Measurements from ENCODE around the gene TDRD12.
A peak's percentile ranks its signal among the peaks of the same experiment; 100 is the strongest.
"Not testable (repeated sequence)": the region's sequence is repeated elsewhere in the genome, so short reads cannot be mapped to it uniquely, and the experiment has no call there.

TDRD12 gene

GRCh38 chr19:32750441-32751055, 31.0 kb downstream of the TDRD12 start:
- no peak for DNase-seq

DNA sequence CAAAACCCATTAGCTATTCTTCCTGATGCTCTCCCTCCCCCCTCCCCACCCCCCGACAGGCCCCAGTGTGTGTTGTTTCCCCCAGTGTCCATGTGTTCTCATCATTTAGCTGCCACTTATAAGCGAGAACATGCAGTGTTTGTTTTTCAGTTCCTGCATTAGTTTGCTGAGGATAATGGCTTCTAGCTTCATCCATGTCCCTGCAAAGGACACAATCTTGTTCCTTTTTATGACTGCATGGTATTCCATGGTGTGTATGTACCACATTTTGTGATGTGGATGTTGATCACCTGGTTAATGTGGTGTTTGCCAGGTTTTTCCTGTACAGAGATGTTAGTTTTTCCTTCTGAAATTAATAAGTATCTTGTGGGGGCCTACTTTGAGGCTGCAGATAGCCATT, 31.5 kb downstream of the TDRD12 start:
- no peak for DNase-seq

DNA sequence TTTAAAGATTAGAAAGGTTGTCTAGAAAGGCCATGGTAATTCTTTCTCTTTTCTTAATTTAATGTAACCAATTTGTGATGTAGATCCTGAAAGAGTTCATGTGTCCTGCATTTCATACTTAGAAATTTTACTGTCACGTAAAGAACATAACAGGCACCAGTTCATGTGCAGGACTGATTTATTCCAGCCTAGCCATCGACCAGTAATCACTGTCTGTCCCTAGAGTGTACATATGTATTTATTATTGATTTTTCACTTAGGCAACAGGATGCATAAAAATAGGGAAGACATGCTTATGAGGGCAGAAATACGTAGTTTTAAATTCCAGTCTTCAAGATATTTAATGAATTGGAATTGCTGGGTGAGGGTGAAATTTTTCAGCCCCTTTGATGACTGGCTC, 37.6 kb downstream of the TDRD12 start:
- DNase-seq, result no peak

DNA sequence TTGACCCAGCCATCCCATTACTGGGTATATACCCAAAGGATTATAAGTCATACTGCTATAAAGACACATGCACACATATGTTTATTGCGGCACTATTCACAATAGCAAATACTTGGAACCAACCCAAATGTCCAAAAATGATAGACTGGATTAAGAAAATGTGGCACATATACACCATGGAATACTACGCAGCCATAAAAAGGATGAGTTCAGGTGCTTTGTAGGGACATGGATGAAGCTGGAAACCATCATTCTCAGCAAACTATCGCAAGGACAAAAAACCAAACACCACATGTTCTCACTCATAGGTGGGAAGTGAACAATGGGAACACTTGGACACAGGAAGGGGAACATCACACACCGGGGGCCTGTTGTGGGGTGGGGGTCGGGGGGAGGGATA, 45.8 kb downstream of the TDRD12 start:
- not testable (repeated sequence) for DNase-seq

- DNase-seq, result no peak
These were observed 48.5 kb downstream of the TDRD12 start for GRCh38 chr19:32767951-32768679.

GRCh38 chr19:32771596-32771995, 52.0 kb downstream of the TDRD12 start:
- no peak for DNase-seq

GRCh38 chr19:32773126-32773525, 53.6 kb downstream of the TDRD12 start:
- no peak for DNase-seq

DNA sequence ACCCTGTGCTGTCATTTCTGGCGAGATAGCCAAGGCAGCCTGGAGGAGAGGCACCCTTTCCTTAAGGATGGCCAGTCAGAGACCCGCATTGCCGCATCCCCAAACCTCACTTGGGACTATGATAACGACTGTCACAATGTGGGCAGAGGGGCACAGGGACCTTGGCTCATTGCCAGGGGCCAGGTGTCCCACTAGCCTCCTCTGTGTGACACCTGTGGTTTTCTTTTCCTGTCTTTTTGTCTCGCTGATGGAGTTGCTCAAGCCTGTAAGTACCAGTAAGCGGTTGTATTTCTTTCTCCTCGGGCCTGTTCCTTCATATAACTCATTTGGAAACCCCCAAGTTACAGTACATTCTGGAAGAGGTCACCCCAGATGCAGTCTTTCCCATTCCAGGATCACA, 59.5 kb downstream of the TDRD12 start:
- no peak for DNase-seq

GRCh38 chr19:32781280-32781679, 61.7 kb downstream of the TDRD12 start:
- no peak for DNase-seq

- not testable (repeated sequence) for DNase-seq
These were observed 62.5 kb downstream of the TDRD12 start for GRCh38 chr19:32782089-32782488.

DNA sequence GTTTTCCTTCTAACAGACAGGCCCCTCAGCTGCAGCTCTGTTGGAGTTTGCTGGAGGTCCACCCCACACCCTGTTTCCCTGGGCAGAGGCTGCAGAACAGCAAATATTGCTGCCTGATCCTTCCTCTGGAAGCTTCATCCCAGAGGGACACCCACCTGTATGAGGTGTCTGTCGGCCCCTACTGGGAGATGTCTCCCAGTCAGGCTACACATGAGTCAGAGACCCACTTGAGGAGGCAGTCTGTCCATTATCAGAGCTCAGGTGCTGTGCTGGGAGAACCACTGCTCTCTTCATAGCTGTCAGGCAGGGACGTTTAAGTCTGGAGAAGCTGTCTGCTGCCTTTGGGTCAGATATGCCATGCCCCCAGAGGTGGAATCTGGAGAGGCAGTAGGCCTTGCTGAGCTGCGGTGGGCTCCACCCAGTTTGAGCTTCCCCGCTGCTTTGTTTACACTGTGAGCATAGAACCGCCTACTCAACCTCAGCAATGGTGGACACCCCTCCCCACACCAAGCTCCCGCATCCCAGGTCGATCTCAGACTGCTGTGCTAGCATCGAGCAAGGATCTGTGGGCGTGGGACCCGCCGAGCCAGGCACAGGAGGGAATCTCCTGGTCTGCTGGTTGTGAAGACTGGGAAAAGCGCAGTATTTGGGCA, 67.7 kb downstream of the TDRD12 start:
- DNase-seq, result peak; percentile 11

GRCh38 chr19:32787895-32788294, 68.3 kb downstream of the TDRD12 start:
- not testable (repeated sequence) for DNase-seq

DNA sequence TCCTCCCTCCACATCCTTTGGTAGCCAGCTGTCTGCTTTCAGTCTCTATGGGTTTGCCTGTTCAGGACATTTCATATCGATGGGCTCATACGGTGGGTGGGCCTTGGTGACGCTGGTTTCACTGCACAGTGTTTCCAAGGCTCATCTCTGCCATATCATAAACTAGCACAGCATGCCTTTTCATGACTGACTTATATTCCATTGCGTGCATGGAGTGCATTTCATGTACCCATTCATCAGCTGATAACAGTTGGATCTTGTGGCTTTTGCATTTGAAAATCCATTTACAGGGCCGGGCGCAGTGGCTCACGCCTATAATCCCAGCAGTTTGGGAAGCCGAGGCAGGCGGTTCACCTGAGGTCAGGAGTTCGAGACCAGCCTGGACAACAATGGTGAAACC, 69.9 kb downstream of the TDRD12 start:
- DNase-seq, result no peak

DNA sequence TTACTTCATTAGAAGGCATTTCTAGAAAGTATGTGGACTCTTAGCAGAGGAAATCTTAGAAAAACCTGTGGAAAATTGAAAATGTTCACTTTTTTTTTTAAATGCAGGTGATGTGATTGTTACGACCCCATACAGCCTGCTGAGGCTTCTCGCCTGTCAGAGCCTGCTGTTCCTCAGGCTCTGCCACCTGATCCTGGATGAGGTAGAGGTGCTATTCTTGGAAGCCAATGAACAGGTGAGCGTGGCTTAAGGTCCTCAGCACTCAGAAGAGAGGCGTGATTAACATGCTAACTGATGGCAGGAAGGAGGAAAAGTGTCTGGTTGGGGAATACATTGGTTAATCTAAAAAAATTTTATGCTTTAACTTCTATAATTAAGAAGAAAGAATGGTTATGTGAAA, 78.6 kb downstream of the TDRD12 start:
- DNase-seq, result no peak

DNA sequence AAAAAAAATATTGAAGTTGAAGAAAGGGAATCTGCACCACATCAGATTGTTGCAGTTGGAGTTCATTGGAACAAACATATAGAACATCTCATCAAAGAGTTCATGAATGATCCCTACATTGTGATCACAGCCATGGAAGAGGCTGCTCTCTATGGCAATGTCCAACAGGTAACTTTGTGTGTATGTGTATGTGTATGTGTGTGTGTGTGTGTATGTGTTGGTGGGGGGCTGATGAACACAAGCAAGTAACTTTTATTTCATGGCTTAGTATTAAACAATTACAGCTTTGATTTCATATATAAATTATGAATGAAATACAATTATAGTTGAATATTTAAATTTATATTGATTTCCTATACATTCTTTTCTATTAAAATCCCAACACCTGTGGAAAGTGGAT, 80.6 kb downstream of the TDRD12 start:
- DNase-seq, result no peak

- DNase-seq, result no peak
These were observed 81.2 kb downstream of the TDRD12 start for GRCh38 chr19:32800754-32801153.

GRCh38 chr19:32802840-32803239, 83.3 kb downstream of the TDRD12 start:
- no peak for DNase-seq

- DNase-seq, result no peak
These were observed 88.7 kb downstream of the TDRD12 start for GRCh38 chr19:32808236-32808635.

- DNase-seq, result no peak
These were observed 89.7 kb downstream of the TDRD12 start for GRCh38 chr19:32809254-32809653.

GRCh38 chr19:32809754-32810153, 90.2 kb downstream of the TDRD12 start:
- DNase-seq, result no peak

GRCh38 chr19:32810452-32810851, 90.9 kb downstream of the TDRD12 start:
- no peak for DNase-seq

DNA sequence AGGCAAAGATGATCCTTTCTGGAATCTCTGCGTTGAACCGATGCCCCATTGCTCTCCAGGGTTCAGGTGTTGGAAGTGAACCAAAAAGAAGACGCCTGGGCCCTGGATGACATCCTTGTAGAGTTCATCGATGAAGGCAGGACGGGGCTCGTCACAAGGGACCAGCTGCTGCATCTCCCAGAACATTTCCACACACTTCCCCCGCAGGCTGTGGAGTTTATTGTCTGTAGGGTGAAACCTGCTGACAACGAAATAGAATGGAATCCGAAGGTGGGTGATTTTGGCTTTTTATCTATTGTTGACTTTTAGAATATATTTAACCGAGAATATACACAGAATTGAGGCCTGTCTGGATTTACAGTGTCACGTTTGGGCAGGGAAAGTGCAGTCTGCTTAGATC, 91.6 kb downstream of the TDRD12 start:
- DNase-seq, result no peak

GRCh38 chr19:32812036-32812435, 92.5 kb downstream of the TDRD12 start:
- DNase-seq, result no peak

DNA sequence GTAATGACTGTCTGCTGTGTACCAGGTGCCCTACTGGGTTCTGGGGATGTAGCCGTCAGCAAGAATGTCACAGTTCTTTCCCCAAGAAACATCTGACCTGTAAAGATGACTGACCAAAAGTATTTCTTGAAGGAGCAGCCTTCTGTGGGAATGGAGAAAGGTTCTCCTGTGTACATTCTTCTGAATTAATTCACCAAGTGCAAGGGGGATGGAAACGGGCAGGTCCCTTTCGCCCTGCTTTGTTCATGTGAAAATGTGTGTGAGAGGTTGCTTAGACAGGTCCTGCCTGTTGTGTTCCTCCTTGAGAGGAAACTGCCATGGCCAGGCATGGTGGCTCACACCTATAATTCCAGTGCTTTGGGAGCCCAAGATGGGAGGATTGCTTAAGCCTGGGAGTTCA, 93.0 kb downstream of the TDRD12 start:
- DNase-seq, result no peak
